AG10803 (cell line): ENCODE results near the gene MAPK1.
A peak's percentile ranks its signal among the peaks of the same experiment; 100 is the strongest.
"Not testable (repeated sequence)": the region's sequence is repeated elsewhere in the genome, so short reads cannot be mapped to it uniquely, and the experiment has no call there.

Experiments
- DNase-seq: peaks from one replicate; pipeline ENCODE4 v3.0.0; 2010; ENCODE audit warnings: low read depth
- H3K4me3 ChIP-seq: 2 replicates; pipeline ENCODE4 v1.5.1; 2011; ENCODE audit warnings: mild to moderate bottlenecking, low read length, control low read depth
- CTCF ChIP-seq: conservative IDR thresholded peaks from 2 replicates; pipeline ENCODE4 v1.5.1; 2011; ENCODE audit warnings: mild to moderate bottlenecking, low read length, control low read depth, inconsistent platforms

The MAPK1 gene

GRCh38 chr22:21719024-21719423 lies 148.4 kb downstream of the MAPK1 start:
- H3K4me3 ChIP-seq, result no peak overlapping the region
- no peak for TF ChIP-seq CTCF
- DNase-seq, result no peak

- no peak for DNase-seq
- TF ChIP-seq CTCF, result no peak
- no peak overlapping the region for H3K4me3 ChIP-seq
Observed at GRCh38 chr22:21718499-21718898, 148.9 kb downstream of the MAPK1 start.

DNA sequence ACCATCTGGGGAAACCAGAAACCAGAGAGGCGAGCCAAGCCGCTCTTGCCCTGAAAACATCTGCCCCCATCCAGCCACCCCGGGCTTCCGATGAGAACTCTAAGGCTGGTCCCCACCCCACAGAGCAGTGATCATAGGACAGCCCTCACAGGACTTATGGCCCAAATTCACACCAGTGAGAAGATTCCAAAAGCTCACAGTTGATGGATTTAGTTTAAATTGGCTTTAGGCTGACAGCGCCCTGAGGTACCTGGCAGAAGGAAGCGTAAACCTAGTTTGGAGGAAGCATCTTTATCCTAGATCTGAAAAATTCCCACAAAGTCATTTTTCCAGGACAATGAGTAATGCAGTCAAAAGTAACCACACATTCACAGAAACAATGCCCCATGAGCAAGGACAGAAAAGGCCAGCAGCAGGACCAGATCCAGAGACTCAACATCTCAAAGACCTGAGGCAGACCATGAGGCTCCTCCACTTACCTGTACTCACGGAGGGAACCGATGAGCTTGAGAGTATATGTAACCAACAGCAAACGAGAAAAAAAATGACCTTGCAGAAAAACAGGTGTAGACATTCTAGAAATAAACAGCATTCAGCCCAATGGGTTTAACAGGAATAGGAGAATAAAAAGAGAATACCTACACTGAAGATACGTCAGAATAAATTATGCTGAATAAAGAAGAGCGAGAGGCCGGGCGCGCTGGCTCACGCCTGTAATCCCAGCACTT lies 150.9 kb downstream of the MAPK1 start:
- H3K4me3 ChIP-seq, DNase-seq: not testable (repeated sequence)

- no peak for TF ChIP-seq CTCF
- no peak overlapping the region for H3K4me3 ChIP-seq
- no peak for DNase-seq
Observed at GRCh38 chr22:21714786-21715185, 152.7 kb downstream of the MAPK1 start.

DNA sequence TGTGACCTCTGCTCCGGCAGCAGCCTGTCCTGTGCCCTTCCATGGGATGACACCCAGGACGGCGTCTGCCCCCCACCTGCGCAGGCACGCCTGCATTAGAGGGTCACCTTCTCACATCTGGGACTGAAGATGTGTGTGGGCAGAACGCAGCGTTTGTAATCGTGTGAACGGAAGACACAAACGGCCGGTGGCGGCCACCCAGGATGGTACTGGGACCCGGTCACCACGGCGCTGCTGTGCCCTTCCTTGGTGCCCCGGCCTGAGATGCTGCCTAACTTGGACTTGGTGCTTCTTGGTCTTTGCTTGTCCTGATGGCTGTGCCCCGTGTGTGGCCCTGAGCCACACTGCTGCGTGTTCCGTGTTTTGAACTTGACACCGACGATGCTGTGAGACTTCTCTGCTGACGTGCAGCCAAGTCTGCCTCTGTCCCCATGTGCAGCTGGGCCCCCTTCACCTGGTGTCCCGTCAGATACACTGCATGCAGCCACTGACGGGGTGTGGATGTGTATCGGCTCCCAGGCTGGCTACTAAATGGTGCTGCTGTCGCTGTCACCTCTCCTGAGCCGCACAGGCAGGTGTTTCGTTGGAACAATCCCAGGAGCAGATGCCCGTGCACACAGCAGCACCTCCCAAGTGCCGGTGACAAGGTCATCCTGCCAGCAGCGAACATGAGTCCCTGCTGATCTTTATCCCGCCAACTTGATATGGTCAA lies 153.2 kb downstream of the MAPK1 start:
- H3K4me3 ChIP-seq, result no peak overlapping the region
- no peak for DNase-seq
- no peak for TF ChIP-seq CTCF

DNA sequence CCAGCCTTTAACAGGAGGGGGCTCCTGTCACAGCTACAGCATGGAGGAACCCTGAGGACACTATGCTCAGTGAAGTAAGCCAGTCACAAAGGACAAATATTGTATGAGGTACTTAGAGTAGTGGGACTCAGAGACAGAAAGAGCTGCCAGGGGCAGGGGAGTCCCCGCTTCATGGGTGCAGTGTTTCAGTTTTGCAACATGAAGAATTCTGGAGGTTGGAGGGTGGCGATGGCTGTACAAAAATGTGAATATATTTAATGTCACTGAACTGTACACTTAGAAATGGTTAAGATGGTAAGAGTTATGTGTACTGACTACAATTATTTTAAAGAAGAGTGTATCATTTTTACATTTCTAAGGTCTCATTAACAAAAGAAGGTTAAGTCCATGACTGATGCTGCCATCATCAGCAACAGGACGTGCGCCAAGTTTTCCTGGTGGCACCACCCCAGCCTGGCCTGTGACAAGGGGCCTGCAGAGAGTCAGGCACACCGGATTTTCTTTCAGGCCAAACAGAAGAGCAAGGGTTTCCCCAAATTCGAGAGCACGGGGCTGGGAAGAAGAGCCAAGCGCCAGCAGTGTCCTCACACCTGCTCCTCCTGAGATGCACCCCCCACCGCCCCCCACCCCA lies 153.9 kb downstream of the MAPK1 start:
- no peak for TF ChIP-seq CTCF
- H3K4me3 ChIP-seq, result no peak overlapping the region
- no peak for DNase-seq

GRCh38 chr22:21712751-21713427 lies 154.6 kb downstream of the MAPK1 start:
- peak; percentile 83 for TF ChIP-seq CTCF
- peak; percentile 73 for DNase-seq
- peak overlapping the region; percentile 41 for H3K4me3 ChIP-seq
